Aorta (tissue), 5 donors: ENCODE results near the gene BTN3A1. TPM values are rescaled to one million over a fixed set of nuclear protein-coding genes. Genes with fewer than 3 reads are reported as not detected.
"Not testable (repeated sequence)": the region's sequence is repeated elsewhere in the genome, so short reads cannot be mapped to it uniquely, and the experiment has no call there.

Experiments used
- ATAC-seq: fragments of 200-7000 bp; cut with Tn5 transposase; one replicate; pipeline ENCODE4 v1.9.1; 2022; ENCODE audit warnings: moderate library complexity; ENCODE audit not compliant: low FRiP score
- DNase-seq, 2 donors: peaks; one replicate each; pipeline ENCODE4 v3.0.0-alpha.2; 2020
- H3K27ac ChIP-seq, 2 donors: one replicate each; pipeline ENCODE4 v1.5.1; 2013; ENCODE audit warnings: low read length in 2 of 2, mild to moderate bottlenecking in 2 of 2, moderate library complexity in 2 of 2, control low read depth in 1 of 2, inconsistent platforms in 1 of 2, low read depth in 1 of 2
- H3K27me3 ChIP-seq, 2 donors: one replicate each; pipeline ENCODE4 v1.6.1; 2013; ENCODE audit warnings: control low read depth in 1 of 2, low read length in 1 of 2, mild to moderate bottlenecking in 1 of 2, moderate library complexity in 1 of 2; ENCODE audit not compliant: insufficient read depth in 2 of 2, control insufficient read depth in 1 of 2
- H3K36me3 ChIP-seq, 2 donors: one replicate each; pipeline ENCODE4 v1.6.1; 2013; ENCODE audit warnings: control low read depth in 1 of 2, low read length in 1 of 2, mild to moderate bottlenecking in 1 of 2; ENCODE audit not compliant: insufficient read depth in 2 of 2, control insufficient read depth in 1 of 2
- H3K4me1 ChIP-seq, 2 donors: one replicate each; pipeline ENCODE4 v1.6.1; 2013; ENCODE audit warnings: low read length in 2 of 2, control low read depth in 1 of 2, mild to moderate bottlenecking in 1 of 2, moderate library complexity in 1 of 2; ENCODE audit not compliant: insufficient read depth in 2 of 2, control insufficient read depth in 1 of 2
- H3K4me3 ChIP-seq, 2 donors: one replicate each; pipeline ENCODE4 v1.5.1; 2013; ENCODE audit warnings: low read length in 2 of 2, control low read depth in 1 of 2, mild to moderate bottlenecking in 1 of 2
- H3K9me3 ChIP-seq: one replicate; pipeline ENCODE4 v1.6.1; 2013; ENCODE audit warnings: mild to moderate bottlenecking, low read length; ENCODE audit not compliant: control insufficient read depth
- WGBS, 2 donors: extraction: QIAGEN DNeasy Blood & Tissue Kit; methylation state at CpG; one replicate each; pipeline ENCODE4 v1.1.7; 2013; 5-methylcytosine and 5-hydroxymethylcytosine counted together
- intact Hi-C, 2 donors: fragments of 100-400 bp; cut with DNase I; formaldehyde crosslinking; loops; one replicate each; pipeline versions ENCODE4 v1.14.2 to v1.15.0; 2022
- polyA plus RNA-seq, 2 donors: library from polyadenylated mRNA; stranded (reverse); fragments of 200-250 nt; gene quantifications; one replicate each; pipeline ENCODE4 v1.2.3, GENCODE V29; 2013
- total RNA-seq, 2 donors: library from RNA; stranded (reverse); fragmentation: NEBNext Ultra II Directional; extraction: Animal tissue kit (Norgen Biotek cat#: 25700); gene quantifications; one replicate each; pipeline ENCODE4 v1.2.1, GENCODE V29; 2021
- donor health status: healthy with polysubstance abuse.
- donor health status: Bipolar disorder and iron deficiency.
- donor health status: DM: no; HTN: no; CAD: no.
- donor health status: DM: no; HTN: no; CAD: no.
- donor health status: DM: yes; HTN: yes; CAD: no.

Gene BTN3A1
- total and polyA plus RNA-seq, 4 donors: 3.5 to 40.7 (median 11.9) TPM

DNA sequence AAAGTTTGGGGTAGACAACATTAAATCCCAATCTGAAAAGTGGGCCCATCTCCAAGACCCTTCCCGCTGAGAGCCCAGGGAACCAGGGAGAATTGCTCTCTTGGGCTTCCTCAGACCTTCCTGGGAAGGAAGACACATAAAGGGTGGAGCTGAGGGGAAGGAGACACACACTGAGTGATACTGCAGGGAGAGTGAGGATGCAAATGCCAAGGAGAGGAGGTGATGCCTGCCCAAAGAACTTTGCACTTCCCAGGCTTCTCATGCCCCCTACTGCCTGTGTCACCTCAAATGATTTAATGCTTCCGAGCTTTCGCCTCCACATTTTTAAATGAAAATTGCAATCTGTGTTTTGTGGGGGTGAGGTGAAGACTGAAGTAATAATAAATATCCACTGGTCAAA lies 48.2 kb downstream of the BTN3A1 start:
- H3K27me3 ChIP-seq: no peaks in the 10 kb centered on the region
- no peaks in the 10 kb centered on the region for H3K9me3 ChIP-seq
- intact Hi-C loops: loop anchor here in 1 of 2 donors (5.0 kb wide), 1 partner anchor 33 kb away; no protein-coding TSS in a partner anchor
- DNase-seq (no peak), ATAC-seq (no peak)
- H3K4me1 ChIP-seq: no peaks in the 10 kb centered on the region
- H3K4me3 ChIP-seq: no peak overlapping the region
- no peaks in the 10 kb centered on the region for H3K36me3 ChIP-seq
- 87 to 90% methylated on average over 3 of the region's 3 CpGs for WGBS, 2 donors
- H3K27ac ChIP-seq: no peak overlapping the region

DNA sequence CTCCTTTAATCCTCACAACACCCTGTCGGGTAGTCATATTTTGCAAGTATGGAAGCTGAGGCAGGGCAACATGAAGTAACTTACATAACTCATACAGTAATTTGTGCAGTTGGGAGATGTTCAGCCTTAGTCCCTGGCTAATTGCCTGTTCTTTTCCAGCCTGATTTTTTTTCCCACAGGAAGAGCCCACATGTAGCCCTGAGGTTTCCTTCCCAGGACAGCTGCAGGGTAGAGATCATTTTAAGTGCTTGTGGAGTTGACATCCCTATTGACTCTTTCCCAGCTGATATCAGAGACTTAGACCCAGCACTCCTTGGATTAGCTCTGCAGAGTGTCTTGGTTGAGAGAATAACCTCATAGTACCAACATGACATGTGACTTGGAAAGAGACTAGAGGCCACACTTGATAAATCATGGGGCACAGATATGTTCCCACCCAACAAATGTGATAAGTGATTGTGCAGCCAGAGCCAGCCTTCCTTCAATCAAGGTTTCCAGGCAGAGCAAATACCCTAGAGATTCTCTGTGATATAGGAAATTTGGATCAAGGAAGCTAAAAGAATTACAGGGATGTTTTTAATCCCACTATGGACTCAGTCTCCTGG lies 50.7 kb downstream of the BTN3A1 start:
- DNase-seq (no peak), ATAC-seq (no peak)
- no peaks in the 10 kb centered on the region for H3K27me3 ChIP-seq
- WGBS, 2 donors: 77 to 86% methylated on average over 1 of the region's 1 CpG
- no peaks in the 10 kb centered on the region for H3K4me1 ChIP-seq
- no peak overlapping the region for H3K4me3 ChIP-seq
- no peak overlapping the region for H3K27ac ChIP-seq
- H3K9me3 ChIP-seq: no peaks in the 10 kb centered on the region
- intact Hi-C loops: loop anchor here in 1 of 2 donors (5.0 kb wide), 1 partner anchor 35 kb away; no protein-coding TSS in a partner anchor
- H3K36me3 ChIP-seq: no peaks in the 10 kb centered on the region

GRCh38 chr6:26454631-26455030 lies 52.6 kb downstream of the BTN3A1 start:
- H3K4me1 ChIP-seq: no peaks in the 10 kb centered on the region
- H3K36me3 ChIP-seq: no peaks in the 10 kb centered on the region
- DNase-seq (no peak), ATAC-seq (no peak)
- no peak overlapping the region for H3K27ac ChIP-seq
- 95 to 96% methylated on average over 1 of the region's 1 CpG for WGBS, 2 donors
- intact Hi-C loops: loop anchor here in 1 of 2 donors (5.0 kb wide), 1 partner anchor 37 kb away; no protein-coding TSS in a partner anchor
- H3K9me3 ChIP-seq: no peaks in the 10 kb centered on the region
- no peaks in the 10 kb centered on the region for H3K27me3 ChIP-seq
- H3K4me3 ChIP-seq: no peak overlapping the region

DNA sequence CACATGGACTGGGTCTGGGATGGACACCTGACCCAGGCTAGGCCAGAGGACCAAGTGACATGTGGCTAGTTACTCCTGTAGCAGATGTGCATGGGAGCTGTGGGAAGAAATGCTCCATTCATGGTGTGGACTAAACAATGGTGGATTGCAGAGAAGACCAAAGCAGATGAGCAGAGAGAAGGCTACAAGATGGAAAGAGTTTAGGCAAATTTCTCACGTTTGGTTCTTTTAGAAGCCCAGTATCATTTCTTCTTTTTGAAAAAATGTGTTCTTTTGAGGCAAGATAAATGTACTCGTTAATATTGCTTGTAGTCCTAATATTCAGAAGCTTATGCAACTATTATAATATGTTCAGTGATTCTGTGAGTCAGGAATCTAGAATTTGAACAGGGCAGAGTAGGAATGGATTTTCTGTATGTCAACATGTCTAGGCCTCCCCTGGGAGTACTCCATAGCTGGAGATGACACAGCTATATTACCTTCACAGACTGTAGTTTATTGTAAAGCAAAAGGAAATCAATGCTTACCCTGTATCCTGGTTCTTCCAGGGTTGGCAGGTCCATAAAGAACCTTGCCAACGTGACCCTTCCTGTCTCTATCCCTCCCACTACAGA lies 53.4 kb downstream of the BTN3A1 start:
- ATAC-seq (no peak), DNase-seq (no peak)
- Histone ChIP-seq H3K27me3 (no peaks in the 10 kb centered on the region), H3K4me3 (no peak overlapping the region), H3K27ac (no peak overlapping the region), H3K36me3 (peaks cover 0 to 3% of the 10 kb centered on the region in 2 donors), H3K4me1 (no peaks in the 10 kb centered on the region), H3K9me3 (no peaks in the 10 kb centered on the region)
- 93 to 95% methylated on average over 3 of the region's 3 CpGs for WGBS, 2 donors
- intact Hi-C loops: no loop called here

- peaks cover 0 to 3% of the 10 kb centered on the region in 2 donors for H3K36me3 ChIP-seq
- H3K27me3 ChIP-seq: no peaks in the 10 kb centered on the region
- H3K9me3 ChIP-seq: no peaks in the 10 kb centered on the region
- H3K27ac ChIP-seq: peak overlapping the region; percentile 82 to 87
- H3K4me1 ChIP-seq: peaks cover 0 to 2% of the 10 kb centered on the region in 2 donors
- H3K4me3 ChIP-seq: no peak overlapping the region
- DNase-seq: peak; percentile 58 to 78
- 3 to 4% methylated on average over 9 of the region's 9 CpGs for WGBS, 2 donors
- intact Hi-C loops: no loop called here
- peak; percentile 62 for ATAC-seq
Observed at GRCh38 chr6:26457264-26457805, 55.3 kb downstream of the BTN3A1 start.

DNA sequence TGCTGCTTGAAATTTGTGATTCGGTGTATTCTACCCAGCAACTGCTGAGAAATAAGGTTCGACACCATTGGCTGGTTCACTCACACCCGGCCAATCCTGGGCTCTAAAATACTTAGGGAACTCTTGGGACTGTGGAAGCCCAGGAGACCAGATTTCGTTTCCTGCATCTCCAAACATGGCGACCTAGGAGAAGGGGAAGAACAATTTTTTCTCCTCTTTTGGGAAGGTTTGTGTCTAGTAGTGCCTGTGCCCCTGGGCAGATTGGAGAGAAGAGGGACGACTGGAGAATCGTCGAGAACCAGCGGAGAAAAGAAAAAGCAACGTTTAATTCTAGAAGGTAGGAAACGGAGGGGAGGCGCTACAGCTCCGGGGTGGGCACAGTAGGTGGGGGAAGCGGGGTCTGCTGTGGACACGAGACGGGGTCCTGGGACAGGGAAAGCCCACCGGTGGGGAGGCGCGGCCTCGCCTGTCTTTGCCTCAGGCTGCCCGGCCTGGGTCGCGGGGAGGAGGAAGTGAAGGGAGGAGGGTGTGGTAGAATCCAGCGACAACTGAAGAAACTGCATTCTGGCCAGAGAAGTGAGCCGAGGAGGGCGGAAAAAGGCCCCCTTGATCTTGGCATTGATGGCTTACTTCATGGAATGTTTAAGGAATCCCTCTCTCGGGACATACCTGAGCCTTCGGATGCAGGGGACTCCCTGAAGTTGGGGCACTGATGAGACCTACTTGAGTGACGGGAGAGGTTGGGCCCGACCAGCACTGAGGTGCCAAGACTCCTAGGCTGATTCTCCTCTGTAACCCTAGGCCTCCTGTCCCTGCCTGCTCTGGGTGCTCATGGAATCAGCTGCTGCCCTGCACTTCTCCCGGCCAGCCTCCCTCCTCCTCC lies 56.0 kb downstream of the BTN3A1 start, which contains the start of gene BTN2A1:
Gene BTN2A1, plus strand, starts transcription at position 150 of the 883 bp plus-strand sequence. Its CDS starts 682 bp downstream, at position 832.
- peak within 1 kb of the TSS; percentile 56 to 89 for H3K4me3 ChIP-seq
- no peaks in the 10 kb centered on the region for H3K27me3 ChIP-seq
- ATAC-seq: peak; percentile 98
- no peaks in the 10 kb centered on the region for H3K9me3 ChIP-seq
- peaks cover 0 to 3% of the 10 kb centered on the region in 2 donors for H3K36me3 ChIP-seq
- peak within 1 kb of the TSS; percentile 82 to 87 for H3K27ac ChIP-seq
- WGBS, 2 donors: 1% methylated on average over 22 to 31 of the region's 31 CpGs
- peak; percentile 81 to 85 for DNase-seq
- intact Hi-C loops: no loop called here
- H3K4me1 ChIP-seq: peaks cover 0 to 5% of the 10 kb centered on the region in 2 donors

DNA sequence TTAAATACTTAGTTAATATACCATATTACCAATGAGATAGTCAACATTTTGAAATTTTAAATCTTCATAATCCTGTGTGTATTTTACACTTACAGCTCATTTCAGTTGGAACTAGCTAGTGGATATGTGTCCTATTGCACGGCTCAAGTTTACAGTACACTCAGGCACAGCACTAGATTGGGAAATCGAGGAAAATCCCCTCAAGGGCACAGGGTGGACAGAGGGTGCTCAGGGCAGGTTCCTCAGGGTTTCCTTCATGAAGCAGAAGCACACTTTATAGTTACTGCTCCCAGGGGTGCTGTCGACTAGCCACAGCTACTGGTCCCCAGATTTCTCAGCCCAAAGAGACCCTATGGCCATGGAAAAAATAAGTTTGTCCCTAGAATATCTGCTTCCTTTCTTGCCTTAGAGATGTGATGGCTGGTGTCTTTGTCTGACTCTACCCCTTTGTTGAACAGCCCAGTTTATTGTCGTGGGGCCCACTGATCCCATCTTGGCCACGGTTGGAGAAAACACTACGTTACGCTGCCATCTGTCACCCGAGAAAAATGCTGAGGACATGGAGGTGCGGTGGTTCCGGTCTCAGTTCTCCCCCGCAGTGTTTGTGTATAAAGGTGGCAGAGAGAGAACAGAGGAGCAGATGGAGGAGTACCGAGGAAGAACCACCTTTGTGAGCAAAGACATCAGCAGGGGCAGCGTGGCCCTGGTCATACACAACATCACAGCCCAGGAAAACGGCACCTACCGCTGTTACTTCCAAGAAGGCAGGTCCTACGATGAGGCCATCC lies 57.1 kb downstream of the BTN3A1 start:
- intact Hi-C loops: no loop called here
- Histone ChIP-seq H3K36me3 (peaks cover 4 to 5% of the 10 kb centered on the region in 2 donors), H3K27ac (no peak overlapping the region), H3K4me3 (peak overlapping the region in 1 of 2 donors; percentile 89), H3K27me3 (no peaks in the 10 kb centered on the region), H3K4me1 (peaks cover 0 to 5% of the 10 kb centered on the region in 2 donors), H3K9me3 (no peaks in the 10 kb centered on the region)
- 72 to 73% methylated on average over 16 of the region's 16 CpGs for WGBS, 2 donors
- no peak for ATAC-seq
- no peak for DNase-seq

DNA sequence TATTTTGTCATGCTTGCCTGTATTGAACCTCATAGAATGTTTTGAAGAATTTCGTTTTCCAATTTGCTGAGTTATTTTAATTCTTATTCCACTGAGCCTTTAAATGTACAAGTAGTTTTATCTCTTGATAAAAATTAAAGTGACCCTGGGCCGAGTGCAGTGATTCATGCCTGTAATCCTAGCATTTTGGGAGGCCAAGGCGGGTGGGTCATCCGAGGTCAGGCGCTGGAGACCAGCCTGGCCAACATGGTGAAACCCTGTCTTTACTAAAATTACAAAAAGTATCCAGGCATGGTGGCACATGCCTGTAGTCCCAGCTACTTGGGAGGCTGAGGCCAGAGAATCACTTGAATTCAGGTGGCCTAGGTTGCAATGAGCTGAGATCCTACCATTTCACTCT lies 59.3 kb downstream of the BTN3A1 start:
- H3K9me3 ChIP-seq, H3K27ac ChIP-seq, H3K4me1 ChIP-seq, H3K27me3 ChIP-seq, DNase-seq, intact Hi-C loops, ATAC-seq: not testable (repeated sequence)
- WGBS, 2 donors: 58 to 64% methylated on average over 5 of the region's 5 CpGs
- H3K36me3 ChIP-seq: peaks cover 11 to 12% of the 10 kb centered on the region in 2 donors
- peak overlapping the region in 1 of 2 donors; percentile 42 for H3K4me3 ChIP-seq
